GM12878 (cell line): ENCODE measurements around the gene LCMT1. TPM values are rescaled to one million over a fixed set of nuclear protein-coding genes. Genes with fewer than 3 reads are reported as not detected.

ENCODE experiments used
- ATAC-seq: fragments of 200-7000 bp; cut with Tn5 transposase; 3 replicates; pipeline ENCODE4 v1.9.1; 2020; ENCODE audit warnings: mild to moderate bottlenecking, moderate library complexity
- BruUV-seq: library from RNA; stranded (reverse); fragments of 400-500 nt; replicated peaks from 2 replicates; lab custom pipeline; 2021; lab: Mats Ljungman, UMichigan
- CTCF ChIA-PET: fragments of 300-600 bp; sonication (Branson Sonifier 250); formaldehyde crosslinking; extraction: SDS; loops from one replicate; lab custom pipeline; 2021; ENCODE audit warnings: inconsistent platforms; lab: Yijun Ruan, JAX
- POLR2A ChIA-PET: fragments of 350-600 bp; formaldehyde crosslinking; extraction: SDS; loops from one replicate; lab custom pipeline; 2021; ENCODE audit warnings: inconsistent platforms; lab: Charles Lee
- RAD21 ChIA-PET: fragments of 300-600 bp; sonication (Branson Sonifier 250); formaldehyde crosslinking; loops from one replicate; lab custom pipeline; 2023; ENCODE audit warnings: antibody characterized with exemption; ENCODE audit not compliant: unreplicated experiment; lab: Charles Lee
- SMC1A ChIA-PET: fragments of 300-600 bp; sonication (Branson Sonifier 250); formaldehyde crosslinking; loops from one replicate; lab custom pipeline; 2023; ENCODE audit not compliant: unreplicated experiment, uncharacterized antibody; lab: Charles Lee
- DNase-seq: peaks from one replicate; pipeline ENCODE4 v3.0.0-alpha.2; 2011; ENCODE audit warnings: low read depth, low spot score
- FAIRE-seq: peaks from 3 replicates; lab custom pipeline; 2011; peaks lifted over from hg19 to GRCh38; lab: Jason Lieb, UNC
- H2AFZ ChIP-seq: 2 replicates; pipeline ENCODE4 v1.6.0; 2011; ENCODE audit warnings: low read depth, low read length, control low read depth; ENCODE audit not compliant: control insufficient read depth
- H3K27ac ChIP-seq: 2 replicates; pipeline ENCODE4 v1.5.1; 2011; ENCODE audit warnings: control low read depth; ENCODE audit not compliant: control insufficient read depth, insufficient read depth
- H3K27me3 ChIP-seq, 2 experiments: replicated peaks in 1 of 2; 2 replicates each; pipeline versions ENCODE4 v1.6.0 to v1.6.1; 2011; ENCODE audit warnings: low read length in 1 of 2; ENCODE audit not compliant: control insufficient read depth in 2 of 2, insufficient read depth in 2 of 2
- H3K36me3 ChIP-seq, 2 experiments: 2 replicates each; pipeline ENCODE4 v1.5.1; 2011; ENCODE audit warnings: low read length in 1 of 2; ENCODE audit not compliant: control insufficient read depth in 2 of 2, insufficient read depth in 2 of 2
- H3K4me1 ChIP-seq: 2 replicates; pipeline ENCODE4 v1.6.1; 2011; ENCODE audit warnings: mild to moderate bottlenecking, low read length, moderate library complexity, mixed read lengths; ENCODE audit not compliant: control insufficient read depth, insufficient read depth
- H3K4me2 ChIP-seq: 2 replicates; pipeline ENCODE4 v1.6.0; 2011; ENCODE audit warnings: control low read depth; ENCODE audit not compliant: control insufficient read depth, insufficient read depth
- H3K4me3 ChIP-seq: fragments of 200-600 bp; sonication (generic); 2 replicates; pipeline ENCODE4 v1.5.1; 2016
- H3K79me2 ChIP-seq: 2 replicates; pipeline ENCODE4 v1.6.0; 2011; ENCODE audit warnings: low read length; ENCODE audit not compliant: control insufficient read depth, insufficient read depth
- H3K9ac ChIP-seq: 2 replicates; pipeline ENCODE4 v1.8.0; 2011; ENCODE audit warnings: low read length, control low read depth, mixed read lengths; ENCODE audit not compliant: control insufficient read depth, insufficient read depth
- H3K9me3 ChIP-seq: replicated peaks from 3 replicates; pipeline ENCODE4 v1.5.1; 2011; ENCODE audit warnings: mild to moderate bottlenecking, low read length; ENCODE audit not compliant: control insufficient read depth, insufficient read depth
- H4K20me1 ChIP-seq: 2 replicates; pipeline ENCODE4 v1.6.0; 2011; ENCODE audit not compliant: control insufficient read depth, insufficient read depth
- PAX5 ChIP-seq: IDR thresholded peaks from 2 replicates; pipeline ENCODE4 v1.6.1; 2011; ENCODE audit warnings: low read depth, low read length, borderline replicate concordance
- WGBS: methylation state at CpG from one replicate; pipeline ENCODE4 v1.1.6; 2016; ENCODE audit warnings: low lambda C conversion rate; ENCODE audit not compliant: insufficient replicate concordance, insufficient coverage; ENCODE audit errors: missing lambda C conversion rate; 5-methylcytosine and 5-hydroxymethylcytosine counted together
- in situ Hi-C: fragments of 300-500 bp; cut with MboI; formaldehyde crosslinking; loops from 9 replicates; pipeline ENCODE4 v1.14.3; 2018; ENCODE audit warnings: mixed read lengths
- intact Hi-C: fragments of 100-400 bp; cut with micrococcal nuclease; formaldehyde crosslinking; loops from one replicate; pipeline ENCODE4 v1.14.2; 2022; ENCODE audit not compliant: unreplicated experiment
- polyA plus RNA-seq, 11 experiments: library from polyadenylated mRNA; depleted of rRNA in 4 of 11; unstranded in 6 of 11; stranded (reverse) in 5 of 11; fragments of >200 nt; fragmentation: Nextera tagmentation in 4 of 11; fragmentation: Illumina TruSeq in 1 of 11; extraction: Ambion mirVana in 4 of 11; extraction: Trizol in 1 of 11; gene quantifications; 1 replicate in 1 of 11; 2 replicates in 10 of 11; pipeline versions ENCODE4 v1.2.1 to v1.2.3, GENCODE V29; 2011 to 2016; ENCODE audit warnings: inconsistent platforms in 2 of 11, missing spikeins in 2 of 11, low read depth in 1 of 11
- small RNA-seq: library from RNA; depleted of rRNA; stranded (forward); fragments of <200 nt; gene quantifications from one replicate; pipeline ENCODE3, GENCODE V24; 2014
- total RNA-seq, 4 experiments: library from RNA; depleted of rRNA in 3 of 4; stranded (reverse); fragments of >200 nt in 3 of 4; fragmentation: Illumina TruSeq in 1 of 4; extraction: Trizol in 1 of 4; gene quantifications; 2 replicates each; pipeline versions ENCODE4 v1.2.1 to v1.2.3, GENCODE V29; 2013 to 2021
- TF ChIP-seq, protein P1 (sequence below): fragments of 450-650 bp; IDR thresholded peaks from 2 replicates; pipeline ENCODE4 v1.6.1; 2017; ENCODE audit warnings: mild to moderate bottlenecking, moderate library complexity

LCMT1 gene
- total and polyA plus RNA-seq, 10 of the 15 experiments (the other 5 are each of a cell fraction or from before 2014, with no cell fraction given), result 19.7 to 51.2 (median 32.6) TPM

DNA sequence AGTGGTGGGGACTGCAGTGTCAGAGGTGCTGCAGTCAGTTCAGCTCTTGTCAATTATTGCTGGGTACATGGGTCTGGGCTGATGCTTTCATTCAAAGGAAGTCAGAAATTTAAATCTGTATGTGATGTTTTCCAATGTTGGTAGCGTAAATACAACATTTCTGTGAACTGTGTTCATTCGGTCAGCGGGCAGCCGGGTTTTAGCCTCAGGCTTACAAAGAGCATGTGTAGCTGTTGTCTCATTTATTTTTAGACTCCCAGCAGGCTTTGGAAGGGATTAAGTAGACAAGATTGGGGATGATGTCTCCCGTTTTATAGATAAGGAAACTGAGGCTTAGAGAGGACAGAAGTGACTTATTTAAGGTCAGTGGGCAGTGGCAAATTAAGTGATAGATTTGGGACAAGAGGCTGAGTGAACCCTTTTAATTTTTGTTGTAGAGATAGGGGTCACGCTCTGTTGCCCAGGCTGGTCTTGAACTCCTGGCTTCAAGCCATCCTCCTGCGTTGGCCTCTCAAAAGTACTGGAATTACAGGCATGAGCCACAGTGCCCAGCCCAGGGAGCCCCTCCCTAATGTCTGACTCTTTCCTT, 113.3 kb downstream of the LCMT1 start:
- SMC1A ChIA-PET, result interaction anchor here (0.6 to 3.3 kb wide), 14 partner anchors 9 to 390 kb away, joined by 3 to 20 read pairs (median 6); no protein-coding TSS in a partner anchor
- Histone ChIP-seq H3K9me3 (no peaks in the 10 kb centered on the region), H3K4me3 (no peak overlapping the region), H3K9ac (no peak overlapping the region), H3K4me1 (no peaks in the 10 kb centered on the region), H2AFZ (no peak overlapping the region), H3K27ac (no peak overlapping the region), H3K4me2 (no peak overlapping the region), H3K79me2 (no peaks in the 10 kb centered on the region), H4K20me1 (no peaks in the 10 kb centered on the region), H3K27me3 (no peaks in the 10 kb centered on the region), H3K36me3 (no peaks in the 10 kb centered on the region)
- 41% methylated on average over 7 of the region's 7 CpGs for WGBS
- FAIRE-seq, result no peak
- POLR2A ChIA-PET, result no interaction called here
- intact Hi-C loops, result loop anchor here (1.0 to 10.0 kb wide), 3 partner anchors 99 to 390 kb away; no protein-coding TSS in a partner anchor
- CTCF ChIA-PET, result interaction anchor here (0.9 to 3.7 kb wide), 36 partner anchors 8 to 708 kb away, joined by 3 to 42 read pairs (median 5); partner anchors contain the start of gene LCMT1
- in situ Hi-C loops, result loop anchor here (5.0 to 10.0 kb wide), 3 partner anchors 163 to 710 kb away; no protein-coding TSS in a partner anchor
- TF ChIP-seq, protein P1, sequence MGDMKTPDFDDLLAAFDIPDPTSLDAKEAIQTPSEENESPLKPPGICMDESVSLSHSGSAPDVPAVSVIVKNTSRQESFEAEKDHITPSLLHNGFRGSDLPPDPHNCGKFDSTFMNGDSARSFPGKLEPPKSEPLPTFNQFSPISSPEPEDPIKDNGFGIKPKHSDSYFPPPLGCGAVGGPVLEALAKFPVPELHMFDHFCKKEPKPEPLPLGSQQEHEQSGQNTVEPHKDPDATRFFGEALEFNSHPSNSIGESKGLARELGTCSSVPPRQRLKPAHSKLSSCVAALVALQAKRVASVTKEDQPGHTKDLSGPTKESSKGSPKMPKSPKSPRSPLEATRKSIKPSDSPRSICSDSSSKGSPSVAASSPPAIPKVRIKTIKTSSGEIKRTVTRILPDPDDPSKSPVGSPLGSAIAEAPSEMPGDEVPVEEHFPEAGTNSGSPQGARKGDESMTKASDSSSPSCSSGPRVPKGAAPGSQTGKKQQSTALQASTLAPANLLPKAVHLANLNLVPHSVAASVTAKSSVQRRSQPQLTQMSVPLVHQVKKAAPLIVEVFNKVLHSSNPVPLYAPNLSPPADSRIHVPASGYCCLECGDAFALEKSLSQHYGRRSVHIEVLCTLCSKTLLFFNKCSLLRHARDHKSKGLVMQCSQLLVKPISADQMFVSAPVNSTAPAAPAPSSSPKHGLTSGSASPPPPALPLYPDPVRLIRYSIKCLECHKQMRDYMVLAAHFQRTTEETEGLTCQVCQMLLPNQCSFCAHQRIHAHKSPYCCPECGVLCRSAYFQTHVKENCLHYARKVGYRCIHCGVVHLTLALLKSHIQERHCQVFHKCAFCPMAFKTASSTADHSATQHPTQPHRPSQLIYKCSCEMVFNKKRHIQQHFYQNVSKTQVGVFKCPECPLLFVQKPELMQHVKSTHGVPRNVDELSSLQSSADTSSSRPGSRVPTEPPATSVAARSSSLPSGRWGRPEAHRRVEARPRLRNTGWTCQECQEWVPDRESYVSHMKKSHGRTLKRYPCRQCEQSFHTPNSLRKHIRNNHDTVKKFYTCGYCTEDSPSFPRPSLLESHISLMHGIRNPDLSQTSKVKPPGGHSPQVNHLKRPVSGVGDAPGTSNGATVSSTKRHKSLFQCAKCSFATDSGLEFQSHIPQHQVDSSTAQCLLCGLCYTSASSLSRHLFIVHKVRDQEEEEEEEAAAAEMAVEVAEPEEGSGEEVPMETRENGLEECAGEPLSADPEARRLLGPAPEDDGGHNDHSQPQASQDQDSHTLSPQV, result no peak
- TF ChIP-seq PAX5, result peak; percentile 93
- no peak; the same call in 2 of the 3 replicates for ATAC-seq
- RAD21 ChIA-PET, result interaction anchor here (0.7 to 2.8 kb wide), 22 partner anchors 9 to 708 kb away, joined by 3 to 16 read pairs (median 4); no protein-coding TSS in a partner anchor
- DNase-seq, result no peak
- BruUV-seq, result no TSS peak

Small RNAs within 50 kb of the gene (small RNA-seq; reads per million reads assigned to genes)
- not detected for gene RN7SL557P

Other genes starting within 250 kb of the LCMT1 start
- 47.7 and 55.1 TPM in 2 replicates for gene ARHGAP17, start 96.4 kb upstream of the LCMT1 start, total RNA-seq (2014; rRNA removed)
- 45.4 and 48.3 TPM in 2 replicates for gene ARHGAP17, start 96.4 kb upstream of the LCMT1 start, total RNA-seq (2014; rRNA removed; fragmentation: Illumina TruSeq; extraction: Trizol)
- gene ARHGAP17, start 96.4 kb upstream of the LCMT1 start, total RNA-seq (2021), result 181 and 199 TPM in 2 replicates
- 71.1 and 75.0 TPM in 2 replicates for gene ARHGAP17, start 96.4 kb upstream of the LCMT1 start, polyA plus RNA-seq (2011; rRNA removed)
- 150 and 173 TPM in 2 replicates for gene ARHGAP17, start 96.4 kb upstream of the LCMT1 start, polyA plus RNA-seq (2014; fragmentation: Illumina TruSeq; extraction: Trizol)
- gene ARHGAP17, start 96.4 kb upstream of the LCMT1 start, polyA plus RNA-seq (2014; fragmentation: Nextera tagmentation; extraction: Ambion mirVana), result 10 to 100 TPM; 31.4 to 49.9 TPM
- 63.7 and 73.8 TPM in 2 replicates for gene ARHGAP17, start 96.4 kb upstream of the LCMT1 start, polyA plus RNA-seq (2014; rRNA removed)
- gene ARHGAP17, start 96.4 kb upstream of the LCMT1 start, polyA plus RNA-seq (2016; fragmentation: Nextera tagmentation; extraction: Ambion mirVana), result 100 to 1,000 TPM; 118 to 123 TPM
- gene AQP8, start 105.2 kb downstream of the LCMT1 start, total RNA-seq (2014; rRNA removed), result not detected in 2 replicates
- not detected in 2 replicates for gene AQP8, start 105.2 kb downstream of the LCMT1 start, total RNA-seq (2014; rRNA removed; fragmentation: Illumina TruSeq; extraction: Trizol)
- not detected in 2 replicates for gene AQP8, start 105.2 kb downstream of the LCMT1 start, total RNA-seq (2021)
- not detected in 2 replicates for gene AQP8, start 105.2 kb downstream of the LCMT1 start, polyA plus RNA-seq (2011; rRNA removed)
- gene AQP8, start 105.2 kb downstream of the LCMT1 start, polyA plus RNA-seq (2014; fragmentation: Illumina TruSeq; extraction: Trizol), result not detected in 2 replicates
- not detected for gene AQP8, start 105.2 kb downstream of the LCMT1 start, polyA plus RNA-seq (2014; fragmentation: Nextera tagmentation; extraction: Ambion mirVana)
- gene AQP8, start 105.2 kb downstream of the LCMT1 start, polyA plus RNA-seq (2014; rRNA removed), result not detected in 2 replicates
- gene AQP8, start 105.2 kb downstream of the LCMT1 start, polyA plus RNA-seq (2016; fragmentation: Nextera tagmentation; extraction: Ambion mirVana), result not detected
- gene ZKSCAN2, start 146.1 kb downstream of the LCMT1 start, total RNA-seq (2014; rRNA removed), result 3.0 and 3.8 TPM in 2 replicates
- 3.5 and 3.8 TPM in 2 replicates for gene ZKSCAN2, start 146.1 kb downstream of the LCMT1 start, total RNA-seq (2014; rRNA removed; fragmentation: Illumina TruSeq; extraction: Trizol)
- 5.4 and 6.6 TPM in 2 replicates for gene ZKSCAN2, start 146.1 kb downstream of the LCMT1 start, total RNA-seq (2021)
- 2.7 and 3.2 TPM in 2 replicates for gene ZKSCAN2, start 146.1 kb downstream of the LCMT1 start, polyA plus RNA-seq (2011; rRNA removed)
- gene ZKSCAN2, start 146.1 kb downstream of the LCMT1 start, polyA plus RNA-seq (2014; fragmentation: Illumina TruSeq; extraction: Trizol), result 4.1 and 4.6 TPM in 2 replicates
- 1 to 10 TPM in 1 of 2 experiments, under 1 TPM in 1; 0.75 to 1.2 TPM for gene ZKSCAN2, start 146.1 kb downstream of the LCMT1 start, polyA plus RNA-seq (2014; fragmentation: Nextera tagmentation; extraction: Ambion mirVana)
- 2.2 and 2.8 TPM in 2 replicates for gene ZKSCAN2, start 146.1 kb downstream of the LCMT1 start, polyA plus RNA-seq (2014; rRNA removed)
- gene ZKSCAN2, start 146.1 kb downstream of the LCMT1 start, polyA plus RNA-seq (2016; fragmentation: Nextera tagmentation; extraction: Ambion mirVana), result 1 to 10 TPM; 2.7 to 3.3 TPM